PC-3 (cell line): ENCODE measurements around the gene ARHGEF11. TPM values are rescaled to one million over a fixed set of nuclear protein-coding genes. Genes with fewer than 3 reads are reported as not detected.

Source experiments
- ATAC-seq: fragments of 200-7000 bp; cut with Tn5 transposase; 2 replicates; pipeline ENCODE4 v1.9.1; 2020; ENCODE audit warnings: mild to moderate bottlenecking, moderate library complexity
- BruUV-seq: library from RNA; stranded (reverse); fragments of 400-500 nt; replicated peaks from 2 replicates; lab custom pipeline; 2021; lab: Mats Ljungman, UMichigan
- CTCF ChIA-PET: fragments of 300-600 bp; sonication (Branson Sonifier 250); formaldehyde crosslinking; loops from one replicate; lab custom pipeline; 2022; ENCODE audit warnings: antibody characterized with exemption; lab: Charles Lee
- POLR2A ChIA-PET: fragments of 300-600 bp; sonication (Branson Sonifier 250); formaldehyde crosslinking; loops from one replicate; lab custom pipeline; 2022; ENCODE audit warnings: antibody characterized with exemption; ENCODE audit not compliant: unreplicated experiment; lab: Charles Lee
- DNase-seq: peaks from one replicate; pipeline ENCODE4 v3.0.0-alpha.2; 2015
- H2AFZ ChIP-seq: fragments of 300-600 bp; sonication (generic); 2 replicates; pipeline ENCODE4 v1.6.0; 2016; ENCODE audit warnings: antibody characterized with exemption, low read length
- H3F3A ChIP-seq: fragments of 300-600 bp; sonication (generic); one replicate; pipeline ENCODE4 v1.6.0; 2017; ENCODE audit warnings: antibody characterized with exemption, low read length, control low read depth, mild to moderate bottlenecking; ENCODE audit not compliant: unreplicated experiment
- H3K27ac ChIP-seq: fragments of 300-600 bp; sonication (generic); 2 replicates; pipeline ENCODE4 v1.5.1; 2016; ENCODE audit warnings: mild to moderate bottlenecking, low read length
- H3K27me3 ChIP-seq: fragments of 300-600 bp; sonication (generic); 2 replicates; pipeline ENCODE4 v1.6.1; 2016; ENCODE audit warnings: low read length, mixed read lengths
- H3K36me3 ChIP-seq: fragments of 300-600 bp; sonication (generic); 2 replicates; pipeline ENCODE4 v1.6.1; 2016; ENCODE audit warnings: low read depth, mixed run types, low read length, mixed read lengths
- H3K4me1 ChIP-seq: fragments of 300-600 bp; sonication (generic); 2 replicates; pipeline ENCODE4 v1.5.1; 2016; ENCODE audit warnings: low read length; ENCODE audit not compliant: insufficient read depth
- H3K4me2 ChIP-seq: fragments of 300-600 bp; sonication (generic); 2 replicates; pipeline ENCODE4 v1.6.0; 2016; ENCODE audit warnings: low read length
- H3K4me3 ChIP-seq: fragments of 300-600 bp; sonication (generic); 2 replicates; pipeline ENCODE4 v1.5.1; 2016; ENCODE audit warnings: mild to moderate bottlenecking, low read length, mixed read lengths
- H3K79me2 ChIP-seq: fragments of 300-600 bp; sonication (generic); 2 replicates; pipeline ENCODE4 v1.6.1; 2017; ENCODE audit warnings: low read length, mixed read lengths
- H3K9ac ChIP-seq: fragments of 300-600 bp; sonication (generic); 2 replicates; pipeline ENCODE4 v1.6.0; 2016; ENCODE audit warnings: mild to moderate bottlenecking, low read length
- H3K9me2 ChIP-seq: fragments of 300-600 bp; sonication (generic); replicated peaks from 2 replicates; pipeline ENCODE4 v1.6.1; 2016; ENCODE audit warnings: mixed run types, low read length, mixed read lengths
- H3K9me3 ChIP-seq: fragments of 300-600 bp; sonication (generic); 2 replicates; pipeline ENCODE4 v1.6.1; 2016; ENCODE audit warnings: low read length, mixed read lengths
- H4K20me1 ChIP-seq: fragments of 300-600 bp; sonication (generic); 2 replicates; pipeline ENCODE4 v1.6.1; 2016; ENCODE audit warnings: low read length, mixed read lengths
- CTCF ChIP-seq: fragments of 300-600 bp; sonication (generic); conservative IDR thresholded peaks from 2 replicates; pipeline ENCODE4 v1.5.1; 2017; ENCODE audit warnings: antibody characterized with exemption, low read depth, mild to moderate bottlenecking, low read length
- EZH2 ChIP-seq: fragments of 300-600 bp; sonication (generic); IDR thresholded peaks from one replicate; pipeline ENCODE4 v1.6.1; 2017; ENCODE audit warnings: antibody characterized with exemption, mild to moderate bottlenecking, low read length; ENCODE audit not compliant: unreplicated experiment
- EZH2phosphoT487 ChIP-seq: fragments of 300-600 bp; sonication (generic); IDR thresholded peaks from 2 replicates; pipeline ENCODE4 v1.6.1; 2018; ENCODE audit warnings: mild to moderate bottlenecking, antibody characterized with exemption, low read length, borderline replicate concordance
- intact Hi-C: fragments of 100-400 bp; cut with micrococcal nuclease; formaldehyde crosslinking; loops from 2 replicates; pipeline ENCODE4 v1.9.0; 2023
- total RNA-seq: library from RNA; depleted of rRNA; stranded (reverse); fragments of >200 nt; gene quantifications from 2 replicates; pipeline ENCODE4 v1.2.3, GENCODE V29; 2014

ARHGEF11 gene
- total RNA-seq, 1 experiment from 2014 or later = 31.1 TPM

GRCh38 chr1:157025856-157026255 lies 19.7 kb downstream of the ARHGEF11 start:
- no peak overlapping the region for H3K27ac ChIP-seq
- TF ChIP-seq EZH2 = no peak
- no peak for TF ChIP-seq CTCF
- no peak for TF ChIP-seq EZH2phosphoT487
- no peak overlapping the region for H3K4me2 ChIP-seq
- no peak overlapping the region for H3K4me3 ChIP-seq
- no peaks in the 10 kb centered on the region for H4K20me1 ChIP-seq
- ChIA-PET CTCF (no interaction called here), POLR2A (no interaction called here)
- no TSS peak for BruUV-seq
- H3K79me2 ChIP-seq = peaks cover 61% of the 10 kb centered on the region
- H3K27me3 ChIP-seq = no peaks in the 10 kb centered on the region
- no peaks in the 10 kb centered on the region for H3K9me2 ChIP-seq
- no peaks in the 10 kb centered on the region for H3K4me1 ChIP-seq
- no peaks in the 10 kb centered on the region for H3F3A ChIP-seq
- H3K9ac ChIP-seq = no peak overlapping the region
- ATAC-seq = no peak
- intact Hi-C loops = no loop called here
- H3K9me3 ChIP-seq = peaks cover 18% of the 10 kb centered on the region
- H2AFZ ChIP-seq = no peak overlapping the region
- DNase-seq = no peak
- peaks cover 14% of the 10 kb centered on the region; the same call in 1 of the 2 replicates for H3K36me3 ChIP-seq

- POLR2A ChIA-PET = no interaction called here
- Histone ChIP-seq H4K20me1 (no peaks in the 10 kb centered on the region), H3K9me2 (no peaks in the 10 kb centered on the region), H3K9me3 (peaks cover 19% of the 10 kb centered on the region), H3F3A (no peaks in the 10 kb centered on the region), H3K27me3 (no peaks in the 10 kb centered on the region), H2AFZ (no peak overlapping the region), H3K4me1 (no peaks in the 10 kb centered on the region), H3K27ac (no peak overlapping the region), H3K4me3 (no peak overlapping the region), H3K36me3 (peaks cover 14% of the 10 kb centered on the region; the same call in 1 of the 2 replicates), H3K4me2 (no peak overlapping the region), H3K9ac (no peak overlapping the region), H3K79me2 (peaks cover 65% of the 10 kb centered on the region)
- ATAC-seq (no peak), DNase-seq (no peak)
- no peak for TF ChIP-seq EZH2phosphoT487
- no peak for TF ChIP-seq EZH2
- TF ChIP-seq CTCF = no peak
- CTCF ChIA-PET = no interaction called here
- intact Hi-C loops = no loop called here
- BruUV-seq = no TSS peak
These were observed 20.2 kb downstream of the ARHGEF11 start for GRCh38 chr1:157025385-157025784.

- intact Hi-C loops = no loop called here
- H3K9me3 ChIP-seq = peaks cover 25% of the 10 kb centered on the region
- CTCF ChIA-PET = no interaction called here
These were observed 23.9 kb downstream of the ARHGEF11 start for GRCh38 chr1:157021688-157022087.

More at GRCh38 chr1:157021688-157022087, 23.9 kb downstream of the ARHGEF11 start:
- H3F3A ChIP-seq = no peaks in the 10 kb centered on the region
- no peaks in the 10 kb centered on the region for H3K27me3 ChIP-seq
- ATAC-seq = no peak
- H3K4me2 ChIP-seq = no peak overlapping the region
- no TSS peak for BruUV-seq
- TF ChIP-seq EZH2phosphoT487 = no peak
- TF ChIP-seq EZH2 = no peak
- TF ChIP-seq CTCF = no peak
- DNase-seq = no peak
- POLR2A ChIA-PET = no interaction called here
- no peak overlapping the region for H2AFZ ChIP-seq
- H3K36me3 ChIP-seq = peaks cover 25% of the 10 kb centered on the region; the same call in 1 of the 2 replicates
- H3K27ac ChIP-seq = no peak overlapping the region
- H3K9ac ChIP-seq = no peak overlapping the region
- peaks cover 56% of the 10 kb centered on the region for H3K79me2 ChIP-seq
- no peaks in the 10 kb centered on the region for H4K20me1 ChIP-seq
- H3K4me3 ChIP-seq = no peak overlapping the region
- H3K9me2 ChIP-seq = no peaks in the 10 kb centered on the region
- H3K4me1 ChIP-seq = no peaks in the 10 kb centered on the region
